WTC11 (cell line): ENCODE results near the gene MRPS23. TPM values are rescaled to one million over a fixed set of nuclear protein-coding genes. Genes with fewer than 3 reads are reported as not detected.

Source experiments
- ATAC-seq: fragments of 200-7000 bp; cut with Tn5 transposase; 2 replicates; pipeline ENCODE4 v1.10.0; 2021; ENCODE audit warnings: mild to moderate bottlenecking, moderate library complexity
- CTCF ChIA-PET: fragments of 300-600 bp; sonication (Branson Sonifier 250); formaldehyde crosslinking; loops from one replicate; lab custom pipeline; 2021; ENCODE audit warnings: antibody characterized with exemption; lab: Charles Lee
- POLR2A ChIA-PET: fragments of 350-600 bp; sonication (Branson Sonifier 250); formaldehyde crosslinking; loops from one replicate; lab custom pipeline; 2021; ENCODE audit warnings: antibody characterized with exemption; lab: Charles Lee
- DNase-seq: peaks from one replicate; pipeline ENCODE4 v3.0.0; 2021; ENCODE audit warnings: low spot score
- H3K27ac Mint-ChIP-seq: 2 replicates; pipeline ENCODE4 v1.8.0; 2021; ENCODE audit warnings: mixed read lengths
- H3K27me3 Mint-ChIP-seq: 2 replicates; pipeline ENCODE4 v1.8.0; 2021; ENCODE audit warnings: low read depth, mild to moderate bottlenecking, moderate library complexity, mixed read lengths
- H3K36me3 Mint-ChIP-seq: 2 replicates; pipeline ENCODE4 v1.8.0; 2021; ENCODE audit warnings: mixed read lengths
- H3K4me1 Mint-ChIP-seq: 2 replicates; pipeline ENCODE4 v1.8.0; 2022; ENCODE audit warnings: mixed read lengths
- H3K4me3 Mint-ChIP-seq: 2 replicates; pipeline ENCODE4 v1.8.0; 2021; ENCODE audit warnings: mild to moderate bottlenecking, moderate library complexity, mixed read lengths
- H3K9me3 Mint-ChIP-seq: 2 replicates; pipeline ENCODE4 v1.8.0; 2021; ENCODE audit warnings: mixed read lengths
- E2F5 ChIP-seq: sonication (generic); formaldehyde crosslinking; IDR thresholded peaks from 2 replicates; pipeline ENCODE4 v1.8.1; 2022; ENCODE audit warnings: mild to moderate bottlenecking, moderate library complexity, missing genetic modification reagents
- ETV6 ChIP-seq: sonication (generic); formaldehyde crosslinking; IDR thresholded peaks from 2 replicates; pipeline ENCODE4 v1.8.1; 2022; ENCODE audit warnings: mild to moderate bottlenecking, missing genetic modification reagents
- FOXJ3 ChIP-seq: sonication (generic); formaldehyde crosslinking; IDR thresholded peaks from 2 replicates; pipeline ENCODE4 v1.9.0; 2021; ENCODE audit warnings: missing genetic modification reagents, mild to moderate bottlenecking, borderline replicate concordance
- FOXK1 ChIP-seq: sonication (generic); formaldehyde crosslinking; IDR thresholded peaks from 2 replicates; pipeline ENCODE4 v1.8.0; 2022; ENCODE audit warnings: mild to moderate bottlenecking, moderate library complexity, missing genetic modification reagents
- FOXP1 ChIP-seq: sonication (generic); formaldehyde crosslinking; IDR thresholded peaks from 2 replicates; pipeline ENCODE4 v1.8.0; 2022; ENCODE audit warnings: missing genetic modification reagents, mild to moderate bottlenecking, moderate library complexity, borderline replicate concordance
- GRHL2 ChIP-seq: fragments of 250-450 bp; sonication (Bioruptor Pico); IDR thresholded peaks from 2 replicates; pipeline ENCODE4 v1.8.0; 2022; ENCODE audit warnings: mild to moderate bottlenecking, moderate library complexity; ENCODE audit not compliant: insufficient replicate concordance, severe bottlenecking
- MAX ChIP-seq: sonication (generic); formaldehyde crosslinking; IDR thresholded peaks from 2 replicates; pipeline ENCODE4 v1.8.0; 2022; ENCODE audit warnings: mild to moderate bottlenecking, missing genetic modification reagents
- MYBL2 ChIP-seq: sonication (generic); formaldehyde crosslinking; IDR thresholded peaks from 2 replicates; pipeline ENCODE4 v1.8.1; 2023; ENCODE audit warnings: mild to moderate bottlenecking, moderate library complexity, missing genetic modification reagents
- NFE2L1 ChIP-seq: sonication (generic); formaldehyde crosslinking; IDR thresholded peaks from 2 replicates; pipeline ENCODE4 v1.8.1; 2023; ENCODE audit warnings: missing genetic modification reagents
- OVOL2 ChIP-seq: fragments of 250-450 bp; sonication (Bioruptor Pico); IDR thresholded peaks from 2 replicates; pipeline ENCODE4 v1.9.0; 2021; ENCODE audit warnings: mild to moderate bottlenecking, borderline replicate concordance
- SMAD3 ChIP-seq: sonication (generic); formaldehyde crosslinking; IDR thresholded peaks from 2 replicates; pipeline ENCODE4 v1.8.0; 2022; ENCODE audit warnings: missing genetic modification reagents, mild to moderate bottlenecking, borderline replicate concordance
- SP1 ChIP-seq: sonication (generic); formaldehyde crosslinking; conservative IDR thresholded peaks from 2 replicates; pipeline ENCODE4 v1.8.1; 2022; ENCODE audit warnings: missing genetic modification reagents
- TEAD1 ChIP-seq: sonication (generic); formaldehyde crosslinking; IDR thresholded peaks from 2 replicates; pipeline ENCODE4 v1.8.0; 2022; ENCODE audit warnings: mild to moderate bottlenecking, missing genetic modification reagents
- TP53 ChIP-seq: sonication (generic); formaldehyde crosslinking; IDR thresholded peaks from 2 replicates; pipeline ENCODE4 v1.8.1; 2023; ENCODE audit warnings: mild to moderate bottlenecking, missing genetic modification reagents
- USF1 ChIP-seq: sonication (generic); formaldehyde crosslinking; IDR thresholded peaks from 2 replicates; pipeline ENCODE4 v1.8.0; 2022; ENCODE audit warnings: mild to moderate bottlenecking, missing genetic modification reagents
- USF2 ChIP-seq: sonication (generic); formaldehyde crosslinking; IDR thresholded peaks from 2 replicates; pipeline ENCODE4 v1.8.1; 2023; ENCODE audit warnings: mild to moderate bottlenecking, missing genetic modification reagents, moderate library complexity
- ZBTB43 ChIP-seq: sonication (generic); formaldehyde crosslinking; IDR thresholded peaks from 2 replicates; pipeline ENCODE4 v1.8.1; 2023; ENCODE audit warnings: mild to moderate bottlenecking, missing genetic modification reagents
- ZNF121 ChIP-seq: sonication (generic); formaldehyde crosslinking; IDR thresholded peaks from 2 replicates; pipeline ENCODE4 v1.8.0; 2023; ENCODE audit warnings: missing genetic modification reagents
- ZNF281 ChIP-seq: sonication (generic); formaldehyde crosslinking; IDR thresholded peaks from 2 replicates; pipeline ENCODE4 v1.8.0; 2023; ENCODE audit warnings: mild to moderate bottlenecking, missing genetic modification reagents
- ZNF532 ChIP-seq: fragments of 250-450 bp; sonication (Bioruptor Pico); IDR thresholded peaks from 2 replicates; pipeline ENCODE4 v1.9.0; 2021; ENCODE audit warnings: mild to moderate bottlenecking, borderline replicate concordance
- total RNA-seq: library from RNA; stranded (reverse); gene quantifications from 3 replicates; pipeline ENCODE4 v1.2.3, GENCODE V29; 2021

The MRPS23 gene
- total RNA-seq, 1 experiment from 2014 or later = 65.3 TPM

GRCh38 chr17:57874434-57875289 is 24.8 kb upstream of the MRPS23 start:
- H3K4me3 Mint-ChIP-seq = peak overlapping the region; percentile 46
- H3K4me1 Mint-ChIP-seq = peaks cover 73% of the 10 kb centered on the region
- ATAC-seq (peak; percentile 72), DNase-seq (peak; percentile 89)
- ChIA-PET CTCF (interaction anchor here (0.6 to 6.4 kb wide), 26 partner anchors 8 to 743 kb away, joined by 3 to 50 read pairs (median 4); partner anchors contain the start of genes CUEDC1 and VEZF1), POLR2A (interaction anchor here (0.9 to 3.0 kb wide), 9 partner anchors 13 to 133 kb away, joined by 3 to 21 read pairs (median 4); partner anchors contain the start of genes CUEDC1, SRSF1 and VEZF1)
- TF ChIP-seq GRHL2 (CRISPR knock-in tag) (no peak), FOXK1 (peak; percentile 71; the same call in 1 of the 2 replicates), E2F5 (CRISPR knock-in tag) (peak; percentile 66; the same call in 1 of the 2 replicates), MAX (CRISPR knock-in tag) (peak; percentile 97), FOXJ3 (no peak), USF1 (CRISPR knock-in tag) (peak; percentile 87), OVOL2 (CRISPR knock-in tag) (no peak), NFE2L1 (CRISPR knock-in tag) (peak; percentile 66; the same call in 1 of the 2 replicates), ETV6 (CRISPR knock-in tag) (peak; percentile 93), ZNF532 (0 out of 2 replicates have a peak, but pooled peaks have one; percentile 53), ZBTB43 (no peak), FOXP1 (CRISPR knock-in tag) (0 out of 2 replicates have a peak, but pooled peaks have one; percentile 56), ZNF121 (CRISPR knock-in tag) (peak; percentile 1; the same call in 1 of the 2 replicates), USF2 (CRISPR knock-in tag) (peak; percentile 83), SP1 (peak; percentile 70), ZNF281 (CRISPR knock-in tag) (peak; percentile 41; the same call in 1 of the 2 replicates), TP53 (CRISPR knock-in tag) (0 out of 2 replicates have a peak, but pooled peaks have one; percentile 9), SMAD3 (CRISPR knock-in tag) (0 out of 2 replicates have a peak, but pooled peaks have one; percentile 12), MYBL2 (CRISPR knock-in tag) (peak; percentile 42; the same call in 1 of the 2 replicates), TEAD1 (peak; percentile 82)
- H3K27ac Mint-ChIP-seq = peak overlapping the region; percentile 93
- H3K36me3 Mint-ChIP-seq = no peaks in the 10 kb centered on the region; the same call in 1 of the 2 replicates
- H3K9me3 Mint-ChIP-seq = no peaks in the 10 kb centered on the region
- H3K27me3 Mint-ChIP-seq = peaks cover 6% of the 10 kb centered on the region; the same call in 1 of the 2 replicates
